Measurements from ENCODE around the gene ZNF655.

DNA sequence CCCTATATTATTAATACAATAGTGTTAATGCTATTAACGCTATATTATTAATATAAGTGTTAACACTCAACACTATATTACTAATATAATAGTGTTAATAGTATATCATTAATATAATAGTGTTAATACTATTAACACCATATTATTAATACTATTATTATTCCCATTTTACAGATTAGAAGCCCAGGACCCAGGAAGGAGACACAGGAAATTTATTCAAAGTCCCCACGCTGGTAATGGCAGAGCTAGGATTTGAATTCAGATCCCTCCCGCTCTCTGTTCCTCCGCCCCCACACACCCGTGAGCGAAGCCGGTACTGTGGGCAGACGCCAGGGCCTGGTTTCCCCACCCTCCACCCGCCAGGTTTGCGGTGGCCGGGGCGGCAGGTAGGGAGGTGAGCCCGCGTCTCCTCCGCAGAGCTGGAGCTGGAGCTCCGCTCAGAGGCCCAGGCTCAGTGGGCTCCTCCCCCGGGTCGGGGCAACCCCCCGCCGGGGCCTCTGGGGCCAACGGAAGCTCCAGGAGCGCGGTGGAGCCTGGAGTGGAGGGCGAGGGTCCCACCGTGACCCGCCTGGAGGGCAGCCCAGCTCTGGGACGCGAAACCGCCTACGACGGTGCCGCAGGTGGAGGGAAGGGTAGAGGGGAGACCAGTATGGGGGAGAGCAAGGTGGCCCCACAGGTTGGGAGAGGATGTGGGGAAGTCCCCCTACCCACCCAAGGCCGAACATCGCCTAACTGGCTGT, 39.5 kb downstream of the ZNF655 start, which contains the start of gene TMEM225B:
- TF ChIP-seq POLR2AphosphoS5 (IDR thresholded peaks at IDR 0.05) (no peak), EP300 (IDR thresholded peaks at IDR 0.05) (no peak), POLR2A (IDR thresholded peaks at IDR 0.05) (no peak)
- TF ChIP-seq, protein P1, sequence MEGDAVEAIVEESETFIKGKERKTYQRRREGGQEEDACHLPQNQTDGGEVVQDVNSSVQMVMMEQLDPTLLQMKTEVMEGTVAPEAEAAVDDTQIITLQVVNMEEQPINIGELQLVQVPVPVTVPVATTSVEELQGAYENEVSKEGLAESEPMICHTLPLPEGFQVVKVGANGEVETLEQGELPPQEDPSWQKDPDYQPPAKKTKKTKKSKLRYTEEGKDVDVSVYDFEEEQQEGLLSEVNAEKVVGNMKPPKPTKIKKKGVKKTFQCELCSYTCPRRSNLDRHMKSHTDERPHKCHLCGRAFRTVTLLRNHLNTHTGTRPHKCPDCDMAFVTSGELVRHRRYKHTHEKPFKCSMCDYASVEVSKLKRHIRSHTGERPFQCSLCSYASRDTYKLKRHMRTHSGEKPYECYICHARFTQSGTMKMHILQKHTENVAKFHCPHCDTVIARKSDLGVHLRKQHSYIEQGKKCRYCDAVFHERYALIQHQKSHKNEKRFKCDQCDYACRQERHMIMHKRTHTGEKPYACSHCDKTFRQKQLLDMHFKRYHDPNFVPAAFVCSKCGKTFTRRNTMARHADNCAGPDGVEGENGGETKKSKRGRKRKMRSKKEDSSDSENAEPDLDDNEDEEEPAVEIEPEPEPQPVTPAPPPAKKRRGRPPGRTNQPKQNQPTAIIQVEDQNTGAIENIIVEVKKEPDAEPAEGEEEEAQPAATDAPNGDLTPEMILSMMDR (IDR thresholded peaks at IDR 0.05): no peak
